NCI-H2107 (cell line): Measurements from ENCODE around the gene CCDC142.
A peak's percentile ranks its signal among the peaks of the same experiment; 100 is the strongest.

Experiments
- DNase-seq: peaks from one replicate; lab custom pipeline; 2025; lab: John Stamatoyannopoulos, UW

CCDC142 gene

GRCh38 chr2:74514368-74515270 lies 31.8 kb upstream of the CCDC142 start, which contains the start of gene TLX2:
Gene TLX2, plus strand, starts transcription at chr2:74514450. Its CDS starts 357 bp downstream, at chr2:74514807.
- no peak for DNase-seq

GRCh38 chr2:74513605-74514367 lies 31.0 kb upstream of the CCDC142 start:
- DNase-seq = no peak

- DNase-seq = no peak
Measured at GRCh38 chr2:74512744-74513604, 30.2 kb upstream of the CCDC142 start.

- no peak for DNase-seq
Measured at GRCh38 chr2:74511104-74511989, 28.5 kb upstream of the CCDC142 start.

GRCh38 chr2:74510272-74510671 lies 27.5 kb upstream of the CCDC142 start:
- no peak for DNase-seq

- no peak for DNase-seq
Measured at GRCh38 chr2:74507926-74508520, 25.2 kb upstream of the CCDC142 start.

GRCh38 chr2:74507145-74507925 lies 24.5 kb upstream of the CCDC142 start, which contains the start of gene PCGF1:
Gene PCGF1, minus strand, starts transcription at chr2:74507695. Its CDS starts 27 bp downstream, at chr2:74507668.
- peak; percentile 89 for DNase-seq

- DNase-seq = no peak
Measured at GRCh38 chr2:74505448-74506246, 22.8 kb upstream of the CCDC142 start.

- no peak for DNase-seq
Measured at GRCh38 chr2:74504591-74504990, 21.8 kb upstream of the CCDC142 start.

- DNase-seq = no peak
Measured at GRCh38 chr2:74503506-74504475, 21.0 kb upstream of the CCDC142 start.

GRCh38 chr2:74502720-74503505 lies 20.1 kb upstream of the CCDC142 start:
- DNase-seq = no peak

- DNase-seq = no peak
Measured at GRCh38 chr2:74502147-74502719, 19.4 kb upstream of the CCDC142 start.

- no peak for DNase-seq
Measured at GRCh38 chr2:74501335-74502071, 18.7 kb upstream of the CCDC142 start.

GRCh38 chr2:74500578-74500946 lies 17.8 kb upstream of the CCDC142 start:
- no peak for DNase-seq

- DNase-seq = no peak
Measured at GRCh38 chr2:74499940-74500577, 17.3 kb upstream of the CCDC142 start.
